GM23248 (cell line): Measurements from ENCODE around the gene KDM3B. TPM values are rescaled to one million over a fixed set of nuclear protein-coding genes. Genes with fewer than 3 reads are reported as not detected.

Source experiments
- DNase-seq: peaks from one replicate; pipeline ENCODE4 v3.0.0-alpha.2; 2015
- H2AFZ ChIP-seq: fragments of 200-600 bp; sonication (generic); 2 replicates; pipeline ENCODE4 v1.6.1; 2016; ENCODE audit warnings: antibody characterized with exemption
- H3F3A ChIP-seq: fragments of 200-600 bp; sonication (generic); 2 replicates; pipeline ENCODE4 v1.6.1; 2016; ENCODE audit warnings: mild to moderate bottlenecking, antibody characterized with exemption, mixed run types; ENCODE audit not compliant: insufficient read depth
- H3K27ac ChIP-seq: fragments of 200-600 bp; sonication (generic); 2 replicates; pipeline ENCODE4 v1.5.1; 2016; ENCODE audit warnings: mild to moderate bottlenecking
- H3K27me3 ChIP-seq: fragments of 200-600 bp; sonication (generic); replicated peaks from 2 replicates; pipeline ENCODE4 v1.6.1; 2016; ENCODE audit warnings: mild to moderate bottlenecking; ENCODE audit not compliant: insufficient read depth
- H3K36me3 ChIP-seq: fragments of 200-600 bp; sonication (generic); 2 replicates; pipeline ENCODE4 v1.6.1; 2016; ENCODE audit warnings: low read depth, mild to moderate bottlenecking
- H3K4me1 ChIP-seq: fragments of 200-600 bp; sonication (generic); 2 replicates; pipeline ENCODE4 v1.6.1; 2016; ENCODE audit warnings: mild to moderate bottlenecking; ENCODE audit not compliant: insufficient read depth
- H3K4me2 ChIP-seq: fragments of 200-600 bp; sonication (generic); one replicate; pipeline ENCODE4 v1.6.1; 2016; ENCODE audit warnings: mild to moderate bottlenecking; ENCODE audit not compliant: unreplicated experiment
- H3K4me3 ChIP-seq: fragments of 200-600 bp; sonication (generic); 2 replicates; pipeline ENCODE4 v1.5.1; 2016; ENCODE audit warnings: mild to moderate bottlenecking
- H3K79me2 ChIP-seq: fragments of 200-600 bp; sonication (generic); 2 replicates; pipeline ENCODE4 v1.6.1; 2016; ENCODE audit warnings: mild to moderate bottlenecking; ENCODE audit not compliant: insufficient read depth
- H3K9ac ChIP-seq: fragments of 200-600 bp; sonication (generic); 2 replicates; pipeline ENCODE4 v1.6.1; 2016; ENCODE audit warnings: mild to moderate bottlenecking
- H3K9me2 ChIP-seq: fragments of 200-600 bp; sonication (generic); 2 replicates; pipeline ENCODE4 v1.6.1; 2016; ENCODE audit warnings: mixed run types, mild to moderate bottlenecking, moderate library complexity; ENCODE audit not compliant: insufficient read depth
- H3K9me3 ChIP-seq: fragments of 200-600 bp; sonication (generic); one replicate; pipeline ENCODE4 v1.6.1; 2017; ENCODE audit warnings: low read depth
- H4K20me1 ChIP-seq: fragments of 200-600 bp; sonication (generic); 2 replicates; pipeline ENCODE4 v1.6.0; 2016; ENCODE audit not compliant: insufficient read depth
- EZH2 ChIP-seq: fragments of 200-600 bp; sonication (generic); IDR thresholded peaks from 2 replicates; pipeline ENCODE4 v1.6.1; 2018; ENCODE audit warnings: antibody characterized with exemption, mild to moderate bottlenecking; ENCODE audit not compliant: insufficient read depth, poor library complexity, severe bottlenecking
- EZH2phosphoT487 ChIP-seq: fragments of 200-600 bp; sonication (generic); IDR thresholded peaks from 2 replicates; pipeline ENCODE4 v1.6.1; 2018; ENCODE audit warnings: antibody characterized with exemption, moderate library complexity, mild to moderate bottlenecking, low read depth; ENCODE audit not compliant: insufficient read depth
- WGBS, 2 experiments: methylation state at CpG; one replicate each; pipeline ENCODE4 v1.1.6; 2015 to 2017; ENCODE audit warnings: low lambda C conversion rate in 2 of 2, low coverage in 1 of 2; ENCODE audit errors: missing lambda C conversion rate in 2 of 2; 5-methylcytosine and 5-hydroxymethylcytosine counted together
- in situ Hi-C: fragments of 300-500 bp; cut with MboI; formaldehyde crosslinking; loops from 2 replicates; pipeline ENCODE4 v1.15.0; 2020
- polyA plus RNA-seq: library from polyadenylated mRNA; unstranded; fragments of >200 nt; fragmentation: Nextera tagmentation; extraction: Ambion mirVana; gene quantifications from 2 replicates; pipeline ENCODE4 v1.2.1, GENCODE V29; 2016
- total RNA-seq: library from RNA; depleted of rRNA; stranded (reverse); fragments of >200 nt; shearing (Covaris generic); gene quantifications from 2 replicates; pipeline ENCODE4 v1.2.3, GENCODE V29; 2014

Gene KDM3B
- total and polyA plus RNA-seq, 2 experiments from 2014 or later: 12.6 to 28.3 TPM

GRCh38 chr5:138425079-138425478, 72.6 kb downstream of the KDM3B start:
- Histone ChIP-seq H3K79me2 (no peaks in the 10 kb centered on the region), H3K27ac (no peak overlapping the region), H4K20me1 (no peaks in the 10 kb centered on the region), H3K9ac (no peak overlapping the region), H3K36me3 (peaks cover 52% of the 10 kb centered on the region), H3F3A (no peaks in the 10 kb centered on the region), H3K27me3 (no peaks in the 10 kb centered on the region), H3K4me1 (no peaks in the 10 kb centered on the region), H3K9me3 (no peaks in the 10 kb centered on the region), H3K9me2 (no peaks in the 10 kb centered on the region), H3K4me3 (no peak overlapping the region), H3K4me2 (no peak overlapping the region), H2AFZ (no peak overlapping the region)
- WGBS, 2 experiments: 89 to 94% methylated on average over 1 of the region's 1 CpG
- no peak for TF ChIP-seq EZH2phosphoT487
- TF ChIP-seq EZH2: no peak
- DNase-seq: no peak
- in situ Hi-C loops: no loop called here

DNA sequence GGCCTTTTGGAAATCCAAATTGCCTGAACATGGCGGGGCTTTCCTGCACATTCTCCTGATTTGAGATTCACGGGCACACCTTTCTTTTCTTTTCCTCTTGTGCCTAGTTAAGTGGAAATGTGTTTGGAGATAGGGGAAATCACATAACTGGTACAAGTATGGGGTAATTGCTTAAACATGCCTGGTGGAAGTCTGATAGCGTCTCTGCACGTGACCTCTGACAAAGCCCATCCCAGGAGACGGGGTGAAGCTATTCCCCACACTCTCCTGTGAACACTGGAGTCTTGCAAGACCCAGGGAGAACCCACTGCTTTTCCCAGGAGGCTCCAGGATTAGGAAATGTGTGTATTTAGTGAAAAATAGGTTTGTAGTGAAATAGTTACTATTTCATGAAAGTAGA, 83.5 kb downstream of the KDM3B start:
- Histone ChIP-seq H3F3A (peaks cover 11% of the 10 kb centered on the region), H3K9me3 (no peaks in the 10 kb centered on the region), H3K4me2 (no peak overlapping the region), H2AFZ (no peak overlapping the region), H3K36me3 (peaks cover 27% of the 10 kb centered on the region), H3K9ac (no peak overlapping the region), H4K20me1 (no peaks in the 10 kb centered on the region), H3K27me3 (no peaks in the 10 kb centered on the region), H3K27ac (no peak overlapping the region), H3K4me1 (peaks cover 6% of the 10 kb centered on the region), H3K9me2 (no peaks in the 10 kb centered on the region), H3K79me2 (no peaks in the 10 kb centered on the region), H3K4me3 (no peak overlapping the region)
- no peak for DNase-seq
- TF ChIP-seq EZH2phosphoT487 (no peak), EZH2 (no peak)
- 97 to 99% methylated on average over 5 of the region's 5 CpGs for WGBS, 2 experiments
- in situ Hi-C loops: no loop called here

GRCh38 chr5:138438003-138438723, 85.7 kb downstream of the KDM3B start:
- Histone ChIP-seq H4K20me1 (no peaks in the 10 kb centered on the region), H3K9me2 (no peaks in the 10 kb centered on the region), H3K4me3 (peak overlapping the region; percentile 76), H3K9ac (peak overlapping the region; percentile 74), H2AFZ (peak overlapping the region; percentile 90), H3K79me2 (no peaks in the 10 kb centered on the region), H3K4me1 (peaks cover 6% of the 10 kb centered on the region), H3K4me2 (peak overlapping the region; percentile 77), H3K36me3 (peaks cover 15% of the 10 kb centered on the region), H3K27me3 (no peaks in the 10 kb centered on the region), H3K9me3 (no peaks in the 10 kb centered on the region), H3K27ac (no peak overlapping the region), H3F3A (peaks cover 11% of the 10 kb centered on the region)
- in situ Hi-C loops: no loop called here
- WGBS, 2 experiments: 45 to 47% methylated on average over 11 of the region's 11 CpGs
- DNase-seq: no peak
- TF ChIP-seq EZH2phosphoT487 (no peak), EZH2 (no peak)

GRCh38 chr5:138438724-138439476, 86.4 kb downstream of the KDM3B start, which contains the start of gene REEP2:
REEP2 (plus strand) TSS chr5:138439057; CDS start chr5:138439209, 152 bp downstream.
- Histone ChIP-seq H3K4me3 (peak within 1 kb of the TSS; percentile 76), H3K36me3 (peaks cover 15% of the 10 kb centered on the region), H4K20me1 (no peaks in the 10 kb centered on the region), H2AFZ (peak within 1 kb of the TSS; percentile 90), H3K9ac (peak within 1 kb of the TSS; percentile 74), H3K9me3 (no peaks in the 10 kb centered on the region), H3K79me2 (no peaks in the 10 kb centered on the region), H3K27me3 (no peaks in the 10 kb centered on the region), H3K9me2 (no peaks in the 10 kb centered on the region), H3K4me1 (peaks cover 6% of the 10 kb centered on the region), H3K27ac (no peak within 1 kb of the TSS), H3K4me2 (peak within 1 kb of the TSS; percentile 77), H3F3A (peaks cover 11% of the 10 kb centered on the region)
- 1 to 2% methylated on average over 20 to 47 of the region's 65 CpGs for WGBS, 2 experiments
- in situ Hi-C loops: no loop called here
- peak; percentile 83 for DNase-seq
- no peak for TF ChIP-seq EZH2
- no peak for TF ChIP-seq EZH2phosphoT487
